HepG2 (cell line): ENCODE data around the gene ADCY9. TPM values are rescaled to one million over a fixed set of nuclear protein-coding genes. Genes with fewer than 3 reads are reported as not detected.

Experiments
- ATAC-seq: fragments of 200-7000 bp; cut with Tn5 transposase; 3 replicates; pipeline ENCODE4 v1.9.1; 2020; ENCODE audit warnings: mild to moderate bottlenecking, moderate library complexity
- BruUV-seq: library from RNA; stranded (reverse); fragments of 400-500 nt; replicated peaks from 2 replicates; lab custom pipeline; 2021; lab: Mats Ljungman, UMichigan
- CTCF ChIA-PET: fragments of 300-600 bp; formaldehyde crosslinking; extraction: SDS; loops from one replicate; lab custom pipeline; 2021; ENCODE audit warnings: low total read pairs, inconsistent platforms, low intra/inter-chr PET ratio; lab: Yijun Ruan, JAX
- POLR2A ChIA-PET: fragments of 350-600 bp; sonication (Branson Sonifier 250); formaldehyde crosslinking; loops from one replicate; lab custom pipeline; 2020; ENCODE audit warnings: antibody characterized with exemption, inconsistent platforms; lab: Yijun Ruan, JAX
- DNase-seq: peaks from one replicate; pipeline ENCODE4 v3.0.0-alpha.2; 2015; ENCODE audit warnings: low spot score
- FAIRE-seq: peaks from 3 replicates; lab custom pipeline; 2011; peaks lifted over from hg19 to GRCh38; lab: Jason Lieb, UNC
- H2AFZ ChIP-seq: one replicate; pipeline ENCODE4 v1.6.1; 2011; ENCODE audit warnings: low read length, inconsistent platforms
- H3K27ac ChIP-seq: fragments of 300-600 bp; 3 replicates; pipeline ENCODE4 v1.8.0; 2011; ENCODE audit warnings: mixed run types, mild to moderate bottlenecking, mixed read lengths, low read length, inconsistent platforms; ENCODE audit not compliant: insufficient read depth; ENCODE audit errors: extremely low read length
- H3K27me3 ChIP-seq, 2 experiments: fragments of 200-600 bp in 1 of 2; 2 replicates in 1 of 2; 3 replicates in 1 of 2; pipeline versions ENCODE4 v1.6.0 to v1.8.0; 2011; ENCODE audit warnings: low read length in 2 of 2, mild to moderate bottlenecking in 2 of 2, moderate library complexity in 2 of 2, inconsistent platforms in 1 of 2; ENCODE audit not compliant: insufficient read depth in 2 of 2, control insufficient read depth in 1 of 2
- H3K36me3 ChIP-seq, 2 experiments: fragments of 200-600 bp in 1 of 2; replicated peaks in 1 of 2; 2 replicates in 1 of 2; 3 replicates in 1 of 2; pipeline versions ENCODE4 v1.5.1 to v1.8.0; 2011; ENCODE audit warnings: low read length in 2 of 2, inconsistent platforms in 1 of 2; ENCODE audit not compliant: insufficient read depth in 2 of 2, control insufficient read depth in 1 of 2
- H3K4me1 ChIP-seq: 2 replicates; pipeline ENCODE4 v1.5.1; 2012; ENCODE audit warnings: low read length, inconsistent platforms; ENCODE audit not compliant: insufficient read depth
- H3K4me2 ChIP-seq: 2 replicates; pipeline ENCODE4 v1.6.0; 2011; ENCODE audit warnings: low read depth, low read length, inconsistent platforms
- H3K4me3 ChIP-seq, 3 experiments: fragments of 200-600 bp in 1 of 3; sonication (generic), shearing (Covaris generic) in 1 of 3; replicated peaks in 1 of 3; 2 replicates each; pipeline ENCODE4 v1.5.1; 2011 to 2016; ENCODE audit warnings: low read length in 3 of 3, inconsistent platforms in 2 of 3, low read depth in 2 of 3, mild to moderate bottlenecking in 2 of 3, control low read depth in 1 of 3, mixed read lengths in 1 of 3; ENCODE audit not compliant: insufficient read depth in 1 of 3
- H3K79me2 ChIP-seq: one replicate; pipeline ENCODE4 v1.6.1; 2011; ENCODE audit warnings: low read length, inconsistent platforms; ENCODE audit not compliant: insufficient read depth
- H3K9ac ChIP-seq: 2 replicates; pipeline ENCODE4 v1.6.0; 2011; ENCODE audit warnings: mild to moderate bottlenecking, low read depth, low read length, inconsistent platforms; ENCODE audit not compliant: insufficient read depth
- H3K9me3 ChIP-seq: 2 replicates; pipeline ENCODE4 v1.5.1; 2012; ENCODE audit warnings: mild to moderate bottlenecking, low read length
- H4K20me1 ChIP-seq: 2 replicates; pipeline ENCODE4 v1.6.0; 2011; ENCODE audit warnings: inconsistent platforms, mild to moderate bottlenecking, low read length, moderate library complexity; ENCODE audit not compliant: insufficient read depth
- ATF1 ChIP-seq: IDR thresholded peaks from 2 replicates; pipeline ENCODE4 v1.6.1; 2016; ENCODE audit warnings: mild to moderate bottlenecking, control low read depth
- BRCA1 ChIP-seq: sonication (generic); formaldehyde crosslinking; IDR thresholded peaks from 2 replicates; pipeline ENCODE4 v1.4.0; 2020; ENCODE audit warnings: missing genetic modification reagents
- GABPB1 ChIP-seq: IDR thresholded peaks from 2 replicates; pipeline ENCODE4 v1.6.1; 2016; ENCODE audit warnings: mild to moderate bottlenecking, missing genetic modification reagents, moderate library complexity, missing compliant biosample characterization
- HMG20A ChIP-seq: IDR thresholded peaks from 2 replicates; pipeline ENCODE4 v1.6.1; 2016; ENCODE audit warnings: borderline replicate concordance
- SETDB1 ChIP-seq: sonication (generic); formaldehyde crosslinking; IDR thresholded peaks from 2 replicates; pipeline ENCODE4 v1.5.1; 2020; ENCODE audit warnings: missing genetic modification reagents, mild to moderate bottlenecking, borderline replicate concordance
- TAF1 ChIP-seq: sonication (generic); formaldehyde crosslinking; IDR thresholded peaks from 2 replicates; pipeline ENCODE4 v1.4.0; 2020; ENCODE audit warnings: missing genetic modification reagents
- TGIF2 ChIP-seq: IDR thresholded peaks from 2 replicates; pipeline ENCODE4 v1.6.1; 2016; ENCODE audit warnings: control low read depth, missing compliant biosample characterization
- ZBTB40 ChIP-seq, 2 experiments: fragments of 450-650 bp in 1 of 2; sonication (generic) in 1 of 2; formaldehyde crosslinking in 1 of 2; IDR thresholded peaks; 2 replicates each; pipeline versions ENCODE4 v1.6.1 to v1.8.0; 2016 to 2022; ENCODE audit warnings: antibody characterized with exemption in 1 of 2, mild to moderate bottlenecking in 1 of 2, missing genetic modification reagents in 1 of 2
- ZNF136 ChIP-seq: sonication (generic); formaldehyde crosslinking; IDR thresholded peaks from 2 replicates; pipeline ENCODE4 v1.8.1; 2022; ENCODE audit warnings: low read depth, mild to moderate bottlenecking, moderate library complexity, missing genetic modification reagents
- ZNF205 ChIP-seq: IDR thresholded peaks from 2 replicates; pipeline ENCODE4 v1.6.1; 2018; ENCODE audit warnings: missing biosample characterization, missing genetic modification reagents
- ZNF24 ChIP-seq: fragments of 450-650 bp; IDR thresholded peaks from 2 replicates; pipeline ENCODE4 v1.6.1; 2017; ENCODE audit warnings: antibody characterized with exemption, mild to moderate bottlenecking
- ZNF44 ChIP-seq: sonication (generic); formaldehyde crosslinking; IDR thresholded peaks from 2 replicates; pipeline ENCODE4 v1.5.1; 2020; ENCODE audit warnings: mild to moderate bottlenecking, missing genetic modification reagents
- ZNF563 ChIP-seq: sonication (generic); formaldehyde crosslinking; IDR thresholded peaks from 2 replicates; pipeline ENCODE4 v1.8.0; 2022; ENCODE audit warnings: mild to moderate bottlenecking, moderate library complexity, missing genetic modification reagents
- ZNF740 ChIP-seq: sonication (generic); formaldehyde crosslinking; IDR thresholded peaks from 2 replicates; pipeline ENCODE4 v1.4.0; 2020; ENCODE audit warnings: missing genetic modification reagents
- WGBS: methylation state at CpG from one replicate; pipeline ENCODE4 v1.1.6; 2017; ENCODE audit warnings: low lambda C conversion rate; 5-methylcytosine and 5-hydroxymethylcytosine counted together
- in situ Hi-C: cut with HindIII; loops from 2 replicates; pipeline ENCODE4 v1.10.0; 2017; ENCODE audit warnings: low pct_unique_long_range_greater_than_20kb; ENCODE audit not compliant: extremely low pct_ligation_motif_present
- intact Hi-C: fragments of 100-400 bp; cut with micrococcal nuclease; formaldehyde crosslinking; loops from one replicate; pipeline ENCODE4 v1.10.0; 2022; ENCODE audit not compliant: unreplicated experiment
- polyA plus RNA-seq, 8 experiments: library from polyadenylated mRNA; depleted of rRNA in 3 of 8; stranded (reverse) in 7 of 8; unstranded in 1 of 8; fragments of >200 nt; fragmentation: Illumina TruSeq in 4 of 8; extraction: Trizol in 4 of 8; gene quantifications; 2 replicates each; pipeline versions ENCODE4 v1.2.1 to v1.2.3, GENCODE V29; 2011 to 2016; ENCODE audit warnings: low read depth in 4 of 8, missing spikeins in 1 of 8, mixed read lengths in 1 of 8; ENCODE audit not compliant: insufficient read depth in 1 of 8
- total RNA-seq, 5 experiments: library from RNA; depleted of rRNA; stranded (reverse); fragments of >200 nt; fragmentation: Illumina TruSeq; extraction: Trizol; gene quantifications; 2 replicates each; pipeline ENCODE4 v1.2.3, GENCODE V29; 2016; ENCODE audit warnings: low read depth in 1 of 5

ADCY9 gene
- total and polyA plus RNA-seq, 2 of the 13 experiments (the other 11 are each of a cell fraction or from before 2014, with no cell fraction given): 11.2 to 13.9 TPM

- POLR2A ChIA-PET: no interaction called here
- H3K27ac ChIP-seq: no peak overlapping the region
- BruUV-seq: no TSS peak
- DNase-seq (no peak), FAIRE-seq (no peak), ATAC-seq (no peak)
- over 99% methylated on average over 11 of the region's 13 CpGs for WGBS
- H2AFZ ChIP-seq: no peak overlapping the region
- no peak overlapping the region for H3K4me2 ChIP-seq
- intact Hi-C loops: no loop called here
- H3K4me3 ChIP-seq: no peak overlapping the region
- H3K27me3 ChIP-seq: no peaks in the 10 kb centered on the region
- H3K9me3 ChIP-seq: no peaks in the 10 kb centered on the region
- no peak overlapping the region for H3K9ac ChIP-seq
- in situ Hi-C loops: no loop called here
- peaks cover 16 to 49% of the 10 kb centered on the region in 2 experiments; a peak in 4 of 5 replicates for H3K36me3 ChIP-seq
- no peaks in the 10 kb centered on the region for H4K20me1 ChIP-seq
- TF ChIP-seq ZNF24 (no peak), ZBTB40 (IDR thresholded peaks at IDR 0.05) (no peak), ZBTB40 (CRISPR knock-in tag; IDR thresholded peaks at IDR 0.05) (no peak), TAF1 (CRISPR knock-in tag) (no peak), ZNF563 (CRISPR knock-in tag) (no peak), GABPB1 (no peak), BRCA1 (CRISPR knock-in tag) (no peak), ZNF740 (no peak), HMG20A (CRISPR knock-in tag) (no peak), SETDB1 (no peak), ATF1 (CRISPR knock-in tag) (no peak), ZNF44 (CRISPR knock-in tag) (no peak), ZNF205 (CRISPR knock-in tag) (no peak), ZNF136 (CRISPR knock-in tag) (no peak), TGIF2 (no peak)
- no peaks in the 10 kb centered on the region for H3K79me2 ChIP-seq
- H3K4me1 ChIP-seq: no peaks in the 10 kb centered on the region
- CTCF ChIA-PET: no interaction called here
These were observed 129.0 kb downstream of the ADCY9 start for GRCh38 chr16:3987231-3987630.
